Sigmoid colon (tissue), 7 donors: ENCODE results near the gene THOC1. TPM values are rescaled to one million over a fixed set of nuclear protein-coding genes. Genes with fewer than 3 reads are reported as not detected.

Experiments used
- DNase-seq: peaks from one replicate; pipeline ENCODE4 v3.0.0-alpha.2; 2019
- H3K27ac ChIP-seq, 4 donors: fragments of 200-600 bp; sonication (generic); one replicate each; pipeline ENCODE4 v1.5.1; 2016 to 2019; ENCODE audit warnings: mild to moderate bottlenecking in 1 of 4
- H3K27me3 ChIP-seq, 3 donors: fragments of 200-600 bp; sonication (generic); one replicate each; pipeline ENCODE4 v1.5.1; 2019; ENCODE audit warnings: mild to moderate bottlenecking in 1 of 3
- H3K36me3 ChIP-seq, 4 donors: fragments of 200-600 bp; sonication (generic); one replicate each; pipeline ENCODE4 v1.5.1; 2016 to 2019
- H3K4me1 ChIP-seq, 4 donors: fragments of 200-600 bp; sonication (generic); one replicate each; pipeline ENCODE4 v1.5.1; 2017 to 2019
- H3K4me3 ChIP-seq, 4 donors: fragments of 200-600 bp; sonication (generic); one replicate each; pipeline ENCODE4 v1.5.1; 2017 to 2019; ENCODE audit warnings: mild to moderate bottlenecking in 2 of 4, moderate library complexity in 1 of 4
- H3K9me3 ChIP-seq, 4 donors: fragments of 200-600 bp in 3 of 4; sonication (generic) in 3 of 4; one replicate each; pipeline versions ENCODE4 v1.5.1 to v1.6.1; 2013 to 2019
- CTCF ChIP-seq, 4 experiments: fragments of 450-650 bp in 3 of 4; fragments of 200-600 bp in 1 of 4; IDR thresholded peaks; one replicate each; pipeline ENCODE4 v1.5.1; 2016 to 2019; ENCODE audit warnings: antibody characterized with exemption in 4 of 4, mild to moderate bottlenecking in 3 of 4, moderate library complexity in 2 of 4
- EP300 ChIP-seq, 4 donors: sonication (generic); formaldehyde crosslinking; IDR thresholded peaks; one replicate each; pipeline ENCODE4 v1.6.1; 2017; ENCODE audit warnings: antibody characterized with exemption in 4 of 4
- POLR2A ChIP-seq, 2 donors: fragments of 450-650 bp; IDR thresholded peaks; one replicate each; pipeline ENCODE4 v1.6.1; 2016; ENCODE audit warnings: antibody characterized with exemption in 2 of 2, mild to moderate bottlenecking in 2 of 2, moderate library complexity in 2 of 2
- POLR2AphosphoS5 ChIP-seq, 4 donors: sonication (generic); formaldehyde crosslinking; IDR thresholded peaks; one replicate each; pipeline ENCODE4 v1.6.1; 2017; ENCODE audit warnings: antibody characterized with exemption in 4 of 4
- WGBS, 2 donors: extraction: QIAGEN DNeasy Blood & Tissue Kit; methylation state at CpG; one replicate each; pipeline ENCODE4 v1.1.7; 2013; 5-methylcytosine and 5-hydroxymethylcytosine counted together
- intact Hi-C: fragments of 100-400 bp; cut with DNase I; formaldehyde crosslinking; loops from one replicate; pipeline ENCODE4 v1.15.1; 2023
- polyA plus RNA-seq, 3 donors: library from polyadenylated mRNA; stranded (reverse); fragments of 200-250 nt; gene quantifications; one replicate each; pipeline ENCODE4 v1.2.3, GENCODE V29; 2013
- total RNA-seq, 4 donors: library from RNA; depleted of rRNA; stranded (reverse); fragments of >200 nt; gene quantifications; one replicate each; pipeline ENCODE4 v1.1.0, GENCODE V29; 2016
- donor health status: healthy with polysubstance abuse.
- donor health status: Bipolar disorder and iron deficiency.
- donor health status: healthy.

The THOC1 gene
- total and polyA plus RNA-seq, 7 donors, result 7.2 to 71.2 (median 40.8) TPM

GRCh38 chr18:248053-248452 lies 19.8 kb downstream of the THOC1 start:
- no peak for TF ChIP-seq POLR2A (IDR thresholded peaks at IDR 0.05)
- Histone ChIP-seq H3K27ac (no peak overlapping the region), H3K9me3 (no peaks in the 10 kb centered on the region), H3K4me1 (no peaks in the 10 kb centered on the region), H3K36me3 (peaks cover 0 to 99% (median 21%) of the 10 kb centered on the region in 4 donors), H3K27me3 (no peaks in the 10 kb centered on the region), H3K4me3 (no peak overlapping the region)
- no peak for DNase-seq
- intact Hi-C loops, result no loop called here
- 91 to 94% methylated on average over 4 of the region's 4 CpGs for WGBS, 2 donors

GRCh38 chr18:245282-245847 lies 22.5 kb downstream of the THOC1 start:
- no peaks in the 10 kb centered on the region for H3K9me3 ChIP-seq
- H3K4me3 ChIP-seq, result no peak overlapping the region
- intact Hi-C loops, result no loop called here
- DNase-seq, result no peak
- H3K27ac ChIP-seq, result no peak overlapping the region
- H3K4me1 ChIP-seq, result peaks cover 0 to 3% (median 0%) of the 10 kb centered on the region in 4 donors
- peaks cover 0 to 95% (median 11%) of the 10 kb centered on the region in 4 donors for H3K36me3 ChIP-seq
- H3K27me3 ChIP-seq, result no peaks in the 10 kb centered on the region
- TF ChIP-seq EP300 (IDR thresholded peaks at IDR 0.05) (no peak), POLR2A (IDR thresholded peaks at IDR 0.05) (no peak), CTCF (IDR thresholded peaks at IDR 0.05) (no peak), POLR2AphosphoS5 (IDR thresholded peaks at IDR 0.05) (no peak)
- WGBS, 2 donors, result 92 to 97% methylated on average over 2 of the region's 2 CpGs

DNA sequence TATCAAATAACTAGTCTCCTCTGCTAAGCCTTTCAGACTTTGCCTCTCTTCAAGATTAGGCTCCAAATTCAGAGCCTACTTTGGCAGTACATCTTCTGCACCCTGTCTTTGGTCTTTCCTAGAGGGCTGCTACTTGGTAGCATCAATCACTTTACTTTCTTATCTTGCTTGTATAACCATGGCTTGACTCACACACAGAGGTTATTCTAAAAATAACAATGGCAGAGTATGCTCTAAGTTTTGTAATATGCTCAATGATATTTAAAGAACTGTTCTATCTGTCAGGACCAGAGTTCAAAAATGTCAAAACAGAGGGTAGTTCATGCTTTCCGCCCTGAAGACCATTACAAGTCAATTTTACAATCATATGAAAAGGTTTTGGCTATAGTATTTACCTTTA lies 27.7 kb downstream of the THOC1 start:
- intact Hi-C loops, result no loop called here
- no peak overlapping the region for H3K4me3 ChIP-seq
- TF ChIP-seq EP300 (IDR thresholded peaks at IDR 0.05) (no peak), POLR2AphosphoS5 (IDR thresholded peaks at IDR 0.05) (no peak), POLR2A (IDR thresholded peaks at IDR 0.05) (no peak), CTCF (IDR thresholded peaks at IDR 0.05) (no peak)
- WGBS, 2 donors, result 92 to 98% methylated on average over 1 of the region's 1 CpG
- no peaks in the 10 kb centered on the region for H3K27me3 ChIP-seq
- peaks cover 0 to 6% (median 0%) of the 10 kb centered on the region in 4 donors for H3K4me1 ChIP-seq
- H3K36me3 ChIP-seq, result peaks cover 0 to 58% (median under 1%) of the 10 kb centered on the region in 4 donors
- H3K9me3 ChIP-seq, result no peaks in the 10 kb centered on the region
- DNase-seq, result no peak
- no peak overlapping the region for H3K27ac ChIP-seq

DNA sequence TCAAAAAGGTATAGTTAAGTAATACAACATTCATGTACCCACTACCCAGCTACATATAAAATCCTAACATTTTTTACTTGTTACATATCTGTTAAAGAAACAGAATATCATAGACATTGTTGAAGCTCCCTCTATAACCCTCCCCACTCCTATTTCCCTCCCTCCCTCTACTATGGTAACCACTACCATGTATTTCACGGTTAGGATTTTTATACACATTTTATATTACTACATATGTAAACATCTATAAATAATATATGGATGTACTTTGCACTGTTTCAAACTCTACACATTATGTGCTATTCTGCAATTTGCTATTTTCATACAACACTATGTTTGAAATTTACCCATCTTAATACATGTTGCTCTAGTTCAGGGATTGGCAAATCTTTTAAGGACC lies 36.3 kb downstream of the THOC1 start:
- Histone ChIP-seq H3K36me3 (peaks cover 0 to 2% (median 0%) of the 10 kb centered on the region in 4 donors), H3K4me1 (no peaks in the 10 kb centered on the region), H3K9me3 (no peaks in the 10 kb centered on the region), H3K4me3 (no peak overlapping the region), H3K27me3 (no peaks in the 10 kb centered on the region), H3K27ac (no peak overlapping the region)
- DNase-seq, result no peak
- TF ChIP-seq CTCF (IDR thresholded peaks at IDR 0.05), result no peak
- TF ChIP-seq POLR2AphosphoS5 (IDR thresholded peaks at IDR 0.05), result no peak
- no peak for TF ChIP-seq EP300 (IDR thresholded peaks at IDR 0.05)
- no peak for TF ChIP-seq POLR2A (IDR thresholded peaks at IDR 0.05)
- 18 to 55% methylated on average over 1 of the region's 1 CpG for WGBS, 2 donors
- intact Hi-C loops, result no loop called here

DNA sequence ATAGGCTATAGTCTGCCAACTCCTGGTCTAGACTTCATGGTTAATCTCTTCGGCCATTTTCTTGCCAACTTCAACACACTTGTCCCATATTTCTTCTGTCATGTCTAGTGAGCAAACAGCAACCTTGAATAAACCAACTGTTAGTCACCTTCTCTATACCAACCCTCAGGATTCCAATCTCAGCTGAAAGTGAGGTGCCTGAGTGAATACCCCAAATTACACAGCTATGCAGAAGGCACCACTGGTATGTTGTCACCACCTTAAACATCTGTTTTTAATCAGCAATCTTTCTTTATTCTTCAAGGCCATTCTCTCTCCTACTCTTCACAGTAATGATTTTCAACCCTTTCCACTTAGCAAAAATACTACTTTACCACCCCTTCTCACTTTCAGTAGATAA lies 39.3 kb downstream of the THOC1 start:
- H3K36me3 ChIP-seq, result peaks cover 5 to 31% (median 10%) of the 10 kb centered on the region in 4 donors
- no peak overlapping the region for H3K27ac ChIP-seq
- intact Hi-C loops, result no loop called here
- H3K4me3 ChIP-seq, result no peak overlapping the region
- no peaks in the 10 kb centered on the region for H3K27me3 ChIP-seq
- 98% methylated on average over 1 of the region's 1 CpG for WGBS, 2 donors
- no peaks in the 10 kb centered on the region for H3K4me1 ChIP-seq
- H3K9me3 ChIP-seq, result no peaks in the 10 kb centered on the region
- TF ChIP-seq POLR2A (IDR thresholded peaks at IDR 0.05), result no peak
- TF ChIP-seq EP300 (IDR thresholded peaks at IDR 0.05), result no peak
- no peak for TF ChIP-seq CTCF (IDR thresholded peaks at IDR 0.05)
- no peak for TF ChIP-seq POLR2AphosphoS5 (IDR thresholded peaks at IDR 0.05)
- DNase-seq, result no peak
